GM12872 (cell line): Measurements from ENCODE around the gene CFAP90.

Source experiments
- TF ChIP-seq, protein P1 (sequence below): IDR thresholded peaks from 3 replicates; pipeline ENCODE4 v1.5.1; 2011; ENCODE audit warnings: low read depth, mild to moderate bottlenecking, low read length, moderate library complexity; ENCODE audit not compliant: insufficient read depth

The CFAP90 gene

GRCh38 chr5:7868427-7868772 lies 17.5 kb upstream of the CFAP90 start:
- TF ChIP-seq, protein P1, sequence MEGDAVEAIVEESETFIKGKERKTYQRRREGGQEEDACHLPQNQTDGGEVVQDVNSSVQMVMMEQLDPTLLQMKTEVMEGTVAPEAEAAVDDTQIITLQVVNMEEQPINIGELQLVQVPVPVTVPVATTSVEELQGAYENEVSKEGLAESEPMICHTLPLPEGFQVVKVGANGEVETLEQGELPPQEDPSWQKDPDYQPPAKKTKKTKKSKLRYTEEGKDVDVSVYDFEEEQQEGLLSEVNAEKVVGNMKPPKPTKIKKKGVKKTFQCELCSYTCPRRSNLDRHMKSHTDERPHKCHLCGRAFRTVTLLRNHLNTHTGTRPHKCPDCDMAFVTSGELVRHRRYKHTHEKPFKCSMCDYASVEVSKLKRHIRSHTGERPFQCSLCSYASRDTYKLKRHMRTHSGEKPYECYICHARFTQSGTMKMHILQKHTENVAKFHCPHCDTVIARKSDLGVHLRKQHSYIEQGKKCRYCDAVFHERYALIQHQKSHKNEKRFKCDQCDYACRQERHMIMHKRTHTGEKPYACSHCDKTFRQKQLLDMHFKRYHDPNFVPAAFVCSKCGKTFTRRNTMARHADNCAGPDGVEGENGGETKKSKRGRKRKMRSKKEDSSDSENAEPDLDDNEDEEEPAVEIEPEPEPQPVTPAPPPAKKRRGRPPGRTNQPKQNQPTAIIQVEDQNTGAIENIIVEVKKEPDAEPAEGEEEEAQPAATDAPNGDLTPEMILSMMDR, result no peak

DNA sequence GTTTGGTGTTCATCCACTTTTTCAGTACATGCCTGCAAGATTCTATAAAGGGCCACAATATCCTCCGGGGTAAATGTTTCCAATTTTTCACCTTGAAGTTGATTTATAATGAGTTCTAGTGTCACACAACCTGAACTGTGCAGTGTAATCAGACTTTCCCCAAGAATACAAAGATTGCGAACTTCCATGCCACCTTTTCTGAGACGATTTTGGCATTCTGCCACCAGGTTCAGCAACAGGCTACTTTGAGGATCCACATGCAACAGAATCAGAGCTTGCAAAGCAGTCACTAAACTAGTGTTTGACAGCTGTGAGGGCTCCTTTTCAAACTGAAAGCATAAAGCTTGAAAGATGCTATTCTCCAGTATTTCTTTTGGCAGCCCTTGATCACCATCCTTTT lies 16.3 kb upstream of the CFAP90 start:
- TF ChIP-seq, protein P1, result no peak

- TF ChIP-seq, protein P1, result no peak
Measured at GRCh38 chr5:7866196-7866595, 15.3 kb upstream of the CFAP90 start.

GRCh38 chr5:7857926-7858632 lies 7.1 kb upstream of the CFAP90 start:
- TF ChIP-seq, protein P1, result no peak

DNA sequence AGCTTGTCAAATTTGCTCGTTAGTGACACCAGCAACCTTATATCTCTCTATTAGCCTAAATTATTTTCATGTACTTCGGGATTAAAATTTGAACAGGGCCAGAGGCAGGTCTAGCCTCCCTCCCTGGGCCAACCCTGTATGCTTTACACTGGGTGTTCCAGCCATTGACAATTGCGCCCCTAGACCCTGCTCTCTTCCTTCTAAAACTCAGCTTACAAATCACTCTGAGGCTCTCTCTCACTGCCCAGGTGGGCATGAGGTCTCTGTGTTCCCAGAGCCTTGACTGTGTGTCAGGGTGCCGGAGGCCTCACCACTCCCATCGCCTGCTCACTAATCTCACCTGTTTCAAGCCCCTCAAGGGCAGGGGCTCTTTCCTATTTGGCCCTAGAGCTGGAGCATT lies 6.4 kb upstream of the CFAP90 start:
- TF ChIP-seq, protein P1, result no peak

GRCh38 chr5:7856855-7857254 lies 5.9 kb upstream of the CFAP90 start:
- TF ChIP-seq, protein P1, result peak; percentile 65

DNA sequence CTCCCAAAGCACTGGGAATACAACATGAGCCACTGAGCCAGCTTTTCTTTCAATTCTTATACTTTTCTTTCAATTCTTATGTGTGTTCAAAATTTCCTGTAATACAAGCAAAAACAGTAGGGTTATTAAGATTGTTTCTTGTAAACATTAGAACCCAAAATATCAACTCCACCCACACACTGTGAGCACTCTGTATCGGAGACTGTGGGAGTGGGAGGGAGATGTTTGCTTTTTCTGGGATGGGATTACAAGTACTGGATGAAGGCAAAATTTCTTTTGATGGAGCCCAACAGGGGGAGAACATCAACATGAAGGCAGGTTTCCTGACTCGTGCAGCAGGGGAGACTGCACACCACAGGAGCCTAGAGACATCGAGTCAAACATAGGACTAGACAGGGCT lies 4.7 kb upstream of the CFAP90 start:
- TF ChIP-seq, protein P1, result no peak
